Activated CD4-positive, alpha-beta T cell treated with anti-CD3 and anti-CD28 coated beads, Interleukin-2, amount 50 U/mL, for 16 hours (primary cell): ENCODE data around the gene MAML3.

Experiments
- DNase-seq: peaks from one replicate; pipeline ENCODE4 v3.0.0-alpha.2; 2020

Gene MAML3

DNA sequence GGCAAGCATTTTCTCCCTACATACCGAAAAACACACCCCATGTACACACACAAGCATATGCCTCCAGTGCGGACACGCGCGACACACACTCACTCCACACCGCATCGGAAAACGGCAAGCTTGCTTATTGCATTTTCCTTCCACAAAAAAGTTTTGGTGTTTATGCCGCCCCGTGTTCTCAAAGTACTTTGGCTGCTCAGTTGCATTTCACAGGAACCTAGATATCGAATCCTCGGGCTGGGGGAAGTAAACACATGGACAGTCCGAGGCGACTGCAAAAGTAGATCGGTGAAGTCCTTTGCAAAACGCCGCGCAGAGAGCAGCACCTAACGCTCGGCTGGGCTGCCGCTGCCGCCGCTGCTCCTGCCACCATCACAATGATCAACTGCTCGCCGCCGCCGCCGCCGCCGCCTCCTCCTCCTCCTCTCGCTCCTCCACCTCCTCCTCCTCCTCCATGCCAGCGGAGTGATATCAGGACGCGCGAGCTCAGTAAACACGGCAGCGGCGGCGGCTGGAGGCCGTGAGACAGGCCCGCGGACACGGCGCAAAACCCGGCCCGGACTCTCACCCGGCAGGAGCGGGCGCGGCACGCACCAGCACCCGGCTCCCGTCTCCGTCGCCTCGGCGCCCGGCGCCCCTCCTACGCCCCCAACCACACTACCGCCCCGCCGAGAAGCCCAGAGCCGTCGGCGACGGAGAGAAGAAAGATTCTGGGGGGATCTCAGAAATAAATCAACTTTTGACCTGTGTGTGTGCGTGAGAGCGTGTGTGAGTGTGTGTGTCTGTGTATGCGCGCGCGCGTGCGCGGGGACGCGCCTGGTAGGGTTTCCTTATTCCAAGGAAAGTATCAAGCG is at the start of gene MAML3:
MAML3 (minus strand) TSS at position 467 of the 854 bp plus-strand sequence. CDS start 857 bp downstream, outside the sequence.
- peak; percentile 84 for DNase-seq

DNA sequence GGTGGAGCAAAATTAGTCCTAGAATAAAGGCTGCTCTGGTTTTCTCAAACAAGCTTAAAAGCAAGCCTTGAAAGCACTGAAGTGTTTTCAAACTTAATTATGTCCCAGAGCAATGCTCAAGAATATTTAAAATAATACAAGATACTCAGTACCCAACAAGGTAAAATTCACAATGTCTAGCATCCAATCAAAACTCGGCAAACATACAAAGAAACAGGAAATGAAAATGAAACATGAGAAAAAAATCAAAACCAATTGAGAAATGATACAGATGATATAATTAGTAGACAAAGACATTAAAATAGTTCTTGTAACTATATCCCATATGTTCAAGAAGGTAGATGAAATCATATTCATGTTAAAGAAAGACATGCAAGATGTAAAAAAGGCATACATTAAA is 45.0 kb upstream of the MAML3 start:
- DNase-seq: no peak

DNA sequence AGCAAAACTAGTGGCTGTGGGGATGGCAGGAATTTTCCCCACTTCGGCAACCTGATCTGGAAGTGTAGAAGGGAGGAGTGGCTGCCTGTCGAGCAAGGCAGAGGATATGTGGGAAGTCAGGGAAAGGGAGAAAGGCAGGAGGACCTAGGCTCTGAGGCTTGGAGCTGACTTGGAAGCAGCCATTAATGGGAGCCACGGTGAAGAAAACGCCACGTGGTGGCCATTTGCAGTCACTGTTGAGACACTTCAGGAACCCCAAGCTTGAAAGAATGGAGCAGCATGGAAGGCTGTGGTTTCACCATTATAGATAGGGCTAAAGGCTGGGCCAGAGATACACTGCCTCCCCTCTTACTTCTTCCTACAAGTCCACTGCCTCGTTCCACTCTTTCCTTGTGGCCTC is 41.8 kb upstream of the MAML3 start:
- no peak for DNase-seq

DNA sequence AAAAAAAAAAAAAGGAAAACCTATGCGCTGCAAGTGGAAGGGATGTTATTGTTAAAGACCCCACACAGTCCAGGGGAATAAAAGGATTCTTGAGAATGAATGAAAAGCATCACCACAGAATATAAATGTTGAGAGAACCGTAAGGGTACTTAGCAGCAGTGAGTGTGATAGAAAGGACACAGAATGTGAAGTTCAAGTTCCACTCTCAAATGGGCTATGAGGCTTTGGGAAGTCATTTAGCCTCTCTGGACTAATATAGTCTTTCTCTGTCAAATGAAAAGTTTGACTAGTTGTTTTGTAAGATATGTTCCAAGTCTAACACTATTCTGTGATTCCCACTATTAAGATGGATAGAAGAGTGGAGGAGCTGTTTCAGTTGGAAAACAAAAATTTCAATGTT is 35.8 kb upstream of the MAML3 start:
- DNase-seq: no peak

DNA sequence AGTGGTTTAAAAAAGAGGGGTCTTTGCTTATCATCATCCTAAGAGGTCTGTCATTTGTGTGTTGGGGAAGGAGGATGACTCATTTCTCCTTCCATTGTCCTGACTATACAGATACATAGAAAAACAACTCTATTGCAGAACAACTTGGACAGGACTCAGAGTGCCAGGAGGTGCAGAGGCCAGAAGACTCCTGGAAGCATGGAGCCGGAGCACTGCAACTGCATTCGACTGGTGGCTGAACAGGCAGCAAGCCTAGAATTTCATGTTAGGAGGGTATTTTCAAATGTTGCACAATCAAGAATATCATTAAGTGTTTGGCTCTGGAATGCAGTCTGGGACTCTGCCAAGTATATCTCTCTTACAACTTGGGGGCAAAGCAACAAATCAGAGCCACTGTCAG is 35.0 kb upstream of the MAML3 start:
- no peak for DNase-seq

DNA sequence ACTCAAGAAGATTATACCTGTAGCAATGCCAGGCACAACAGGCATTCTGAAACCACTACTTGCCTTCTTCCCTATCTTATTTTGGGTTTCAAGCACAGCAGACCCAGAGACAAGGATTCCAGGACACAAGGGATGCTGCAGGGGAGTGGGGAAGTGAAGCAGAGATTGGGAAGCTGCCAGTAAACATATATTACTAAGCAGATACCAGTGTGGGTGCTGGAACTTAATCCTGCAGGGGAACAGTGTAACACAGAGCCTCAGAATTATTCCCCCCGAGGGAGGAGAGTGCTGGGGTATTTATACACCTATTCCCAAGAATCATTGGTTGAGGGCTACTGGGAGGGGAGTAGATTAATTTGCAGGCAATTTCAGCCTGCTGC is 33.3 kb upstream of the MAML3 start:
- no peak for DNase-seq

DNA sequence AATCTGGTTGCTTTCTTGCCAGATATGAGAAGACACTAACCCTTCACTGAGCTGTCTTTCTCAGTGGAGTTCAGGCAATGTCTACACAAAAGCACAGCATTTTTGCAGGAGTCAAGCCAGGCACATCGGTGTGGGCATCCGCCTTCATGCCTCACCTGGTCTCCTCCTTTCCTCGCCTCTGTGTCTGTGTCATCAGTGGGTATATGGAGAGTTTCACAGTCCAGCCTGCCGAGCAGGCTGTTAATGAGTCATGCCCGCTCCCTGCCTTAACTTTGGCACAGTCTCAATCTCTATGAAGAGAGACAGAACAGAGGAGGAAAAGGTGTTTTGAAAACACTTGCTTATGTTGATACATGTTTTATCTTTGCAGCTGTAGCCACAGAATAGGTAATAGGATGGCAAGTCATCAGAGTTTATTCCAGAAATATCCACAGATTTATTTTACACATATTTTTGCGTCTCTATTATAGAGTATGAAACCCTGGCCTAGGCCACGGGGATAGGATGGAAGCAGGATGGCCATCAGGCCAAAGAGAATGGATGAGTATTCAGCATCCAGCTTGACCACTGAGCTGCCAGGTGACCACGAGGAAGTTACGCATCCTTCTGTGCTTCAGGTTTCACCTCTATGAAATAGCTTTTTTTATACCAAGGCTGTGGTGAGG is 32.8 kb upstream of the MAML3 start:
- no peak for DNase-seq

DNA sequence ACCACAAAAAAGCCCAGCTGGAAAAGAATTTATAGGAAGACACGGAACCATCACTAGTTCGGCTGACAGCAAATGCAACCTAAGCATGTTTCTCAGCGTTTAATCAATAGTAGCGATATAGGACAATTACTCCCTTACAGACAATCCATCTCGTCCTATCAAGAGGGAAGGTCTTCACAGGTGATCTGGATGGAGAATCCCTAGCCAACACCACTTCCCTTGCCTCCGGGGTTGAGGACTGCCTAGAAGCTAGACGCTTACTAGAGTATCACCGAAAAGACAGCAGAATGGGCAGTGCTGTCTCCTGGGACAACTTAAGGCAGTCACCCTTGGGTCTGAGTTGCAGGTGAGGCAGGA is 32.1 kb upstream of the MAML3 start:
- DNase-seq: no peak

DNA sequence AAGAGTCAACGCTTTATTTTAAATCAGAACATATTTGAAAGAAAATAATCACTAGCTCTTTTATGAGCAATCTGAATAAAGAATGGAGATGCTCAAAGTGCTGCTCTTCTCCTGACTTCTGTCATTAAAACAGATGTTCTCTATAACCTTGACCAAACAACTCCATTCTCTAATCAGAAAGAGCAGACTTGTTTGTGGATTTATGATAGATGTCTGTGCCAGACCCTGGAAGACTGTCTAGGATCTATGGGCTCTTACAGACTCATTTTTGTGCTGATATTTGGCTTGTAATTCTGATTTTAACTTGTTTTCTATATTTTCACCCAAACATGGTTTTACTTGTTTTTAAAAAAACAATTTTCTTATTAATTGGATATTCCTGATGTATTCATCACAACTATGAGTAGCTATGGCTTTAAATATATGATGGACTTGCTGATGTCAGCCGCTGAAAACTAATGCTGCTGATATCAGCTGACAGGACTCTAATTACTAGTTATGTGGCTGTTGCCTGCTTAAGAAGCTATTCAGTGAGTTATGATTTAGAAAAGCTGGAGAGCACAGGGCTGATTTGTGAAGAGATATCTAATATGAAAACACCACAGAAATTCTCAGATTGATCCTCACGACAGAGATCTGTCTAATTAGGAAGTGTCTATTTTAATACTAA is 31.6 kb upstream of the MAML3 start:
- no peak for DNase-seq

DNA sequence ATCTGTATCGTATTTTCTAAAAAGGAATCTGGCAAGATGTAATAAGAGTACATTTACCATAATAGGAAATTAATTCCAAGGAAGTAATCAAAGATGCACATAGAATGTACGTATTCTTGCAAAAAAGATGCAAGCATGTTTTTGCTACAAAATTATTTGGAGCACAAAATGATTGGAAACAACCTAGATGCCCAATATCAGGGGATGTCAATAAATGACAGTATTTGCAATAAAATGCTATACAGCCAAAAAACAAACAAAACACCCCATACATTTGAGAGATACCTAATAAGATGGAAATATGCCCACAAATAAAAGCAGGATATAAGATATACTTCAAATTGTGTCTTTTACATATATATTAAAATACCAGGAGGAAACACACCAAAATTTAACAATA is 29.3 kb upstream of the MAML3 start:
- DNase-seq: no peak

DNA sequence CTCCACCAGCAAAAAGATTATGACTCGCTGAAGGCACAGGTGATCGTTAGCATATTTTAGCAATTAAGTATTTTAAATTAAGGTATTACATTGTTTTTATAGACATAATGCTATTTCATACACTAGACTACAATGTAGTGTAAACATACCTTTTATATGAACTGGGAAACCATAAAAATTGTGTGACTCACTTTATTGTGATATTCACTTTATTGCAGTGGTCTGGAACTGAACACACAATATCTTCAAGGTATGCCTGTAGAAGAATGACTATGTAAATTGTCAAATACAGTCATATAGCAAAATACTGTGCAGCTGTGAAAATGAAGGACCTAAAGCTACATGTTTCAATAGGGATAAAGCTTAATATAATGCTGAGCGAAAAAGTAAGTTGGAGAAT is 26.6 kb upstream of the MAML3 start:
- no peak for DNase-seq

DNA sequence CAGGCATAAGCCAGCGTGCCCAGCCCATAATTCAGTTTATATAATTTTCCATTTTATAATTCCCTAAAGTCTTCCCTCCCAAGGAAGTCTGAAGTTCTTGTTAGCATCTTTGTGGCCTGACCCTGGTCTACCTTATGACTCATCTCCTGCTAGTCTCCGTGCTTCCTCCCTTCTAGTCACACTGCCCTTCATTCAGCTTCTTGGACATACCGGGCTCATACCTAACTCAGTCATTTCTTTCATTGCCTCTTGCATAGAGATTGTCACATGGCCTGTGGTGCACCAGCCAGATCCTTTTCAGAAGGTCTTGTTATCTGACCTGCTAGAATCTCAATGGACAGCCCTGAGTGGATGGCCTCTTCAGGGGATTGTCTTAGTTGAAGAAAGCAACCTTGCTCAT is 22.8 kb upstream of the MAML3 start:
- no peak for DNase-seq

DNA sequence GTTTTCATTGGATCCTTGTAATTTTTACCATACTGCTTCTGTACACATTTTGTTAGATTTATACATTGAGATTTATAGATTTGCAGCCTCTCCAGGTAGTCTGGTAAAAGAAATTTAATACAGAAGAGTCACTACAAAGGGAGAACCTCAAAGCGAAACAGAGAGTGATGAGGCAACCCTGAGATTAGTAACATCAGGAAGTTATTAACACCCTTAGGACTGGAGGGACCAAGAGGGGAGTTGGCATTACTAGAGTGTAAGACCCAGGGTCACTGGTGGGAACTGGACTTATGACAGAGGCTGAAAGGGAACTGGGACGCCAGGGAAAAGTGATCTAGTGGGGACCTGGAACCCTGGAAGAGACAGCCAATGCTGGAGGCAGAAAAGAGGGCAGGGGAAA is 20.6 kb upstream of the MAML3 start:
- DNase-seq: no peak

DNA sequence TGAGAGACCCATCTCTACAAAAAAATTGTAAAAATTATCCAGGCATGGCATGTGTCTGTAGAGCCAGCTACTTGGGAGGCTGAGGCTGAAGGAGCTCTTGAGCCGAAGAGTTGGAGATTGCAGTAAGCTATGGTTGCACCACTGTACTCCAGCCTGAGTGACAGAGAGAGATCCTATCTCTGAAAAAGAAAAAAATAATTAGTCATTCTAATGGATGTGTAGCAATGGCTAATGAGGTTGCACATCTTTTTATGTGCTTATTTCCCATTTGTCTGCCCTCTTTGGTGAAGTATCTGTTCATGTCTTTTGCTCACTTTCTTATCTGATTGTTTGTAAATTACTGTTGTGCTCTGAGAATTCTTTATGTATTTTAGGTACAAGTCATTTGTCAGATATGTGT is 19.0 kb upstream of the MAML3 start:
- no peak for DNase-seq

DNA sequence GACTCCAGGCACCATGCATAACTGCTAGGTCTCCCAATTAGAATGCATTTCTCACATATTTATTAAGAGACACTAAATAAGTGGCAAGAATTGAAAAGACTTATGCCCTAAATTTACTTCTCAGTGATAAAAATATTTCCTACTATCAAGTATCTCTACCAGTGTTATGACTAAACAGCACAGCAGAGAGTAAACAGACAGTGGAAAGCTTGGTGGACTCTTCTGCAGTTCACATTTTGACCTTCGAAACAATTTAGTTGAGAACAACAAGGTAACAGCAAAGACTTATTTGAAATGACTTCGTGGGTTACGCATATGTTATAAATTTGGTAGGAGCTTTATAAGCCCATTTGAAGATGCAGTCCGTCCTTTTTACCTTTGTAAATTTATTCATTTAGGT is 16.3 kb upstream of the MAML3 start:
- no peak for DNase-seq

DNA sequence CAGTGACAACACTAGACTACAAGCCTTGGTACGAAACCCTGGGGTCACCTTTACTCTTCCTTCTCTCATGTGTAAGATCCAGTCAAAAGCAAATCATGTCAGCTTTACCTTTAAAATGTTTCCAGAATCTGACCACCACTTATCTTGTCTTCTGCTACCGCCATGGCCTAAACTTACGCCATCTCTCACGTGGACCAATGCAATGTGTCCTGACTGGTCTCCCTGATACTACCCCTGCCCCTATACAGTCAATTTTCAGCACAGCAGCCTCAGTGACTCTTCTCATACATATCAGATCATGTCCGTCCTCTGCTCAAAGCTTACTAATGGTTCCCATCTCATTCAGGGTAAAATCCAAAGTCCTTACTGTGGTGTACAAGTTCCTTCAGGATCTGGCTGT is 15.0 kb upstream of the MAML3 start:
- no peak for DNase-seq

DNA sequence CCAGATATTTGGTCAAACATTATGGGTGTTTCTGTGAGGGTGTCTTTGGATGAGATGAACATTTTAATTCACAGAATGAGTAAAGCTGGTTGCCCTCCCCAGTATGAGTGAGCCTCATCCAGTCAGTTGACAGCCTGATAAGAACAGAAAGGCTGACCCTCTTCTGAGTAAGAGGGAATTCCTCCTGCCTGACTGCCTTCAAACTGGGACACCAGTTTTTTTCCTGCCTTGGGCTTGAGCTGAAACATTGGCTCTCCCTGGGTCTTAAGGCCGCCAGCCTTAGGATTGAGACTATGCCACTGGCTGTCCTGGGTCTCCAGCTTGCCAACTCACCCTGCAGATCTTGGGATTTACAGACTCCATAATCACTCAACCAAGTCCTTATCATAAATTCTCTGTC is 14.5 kb upstream of the MAML3 start:
- DNase-seq: no peak

DNA sequence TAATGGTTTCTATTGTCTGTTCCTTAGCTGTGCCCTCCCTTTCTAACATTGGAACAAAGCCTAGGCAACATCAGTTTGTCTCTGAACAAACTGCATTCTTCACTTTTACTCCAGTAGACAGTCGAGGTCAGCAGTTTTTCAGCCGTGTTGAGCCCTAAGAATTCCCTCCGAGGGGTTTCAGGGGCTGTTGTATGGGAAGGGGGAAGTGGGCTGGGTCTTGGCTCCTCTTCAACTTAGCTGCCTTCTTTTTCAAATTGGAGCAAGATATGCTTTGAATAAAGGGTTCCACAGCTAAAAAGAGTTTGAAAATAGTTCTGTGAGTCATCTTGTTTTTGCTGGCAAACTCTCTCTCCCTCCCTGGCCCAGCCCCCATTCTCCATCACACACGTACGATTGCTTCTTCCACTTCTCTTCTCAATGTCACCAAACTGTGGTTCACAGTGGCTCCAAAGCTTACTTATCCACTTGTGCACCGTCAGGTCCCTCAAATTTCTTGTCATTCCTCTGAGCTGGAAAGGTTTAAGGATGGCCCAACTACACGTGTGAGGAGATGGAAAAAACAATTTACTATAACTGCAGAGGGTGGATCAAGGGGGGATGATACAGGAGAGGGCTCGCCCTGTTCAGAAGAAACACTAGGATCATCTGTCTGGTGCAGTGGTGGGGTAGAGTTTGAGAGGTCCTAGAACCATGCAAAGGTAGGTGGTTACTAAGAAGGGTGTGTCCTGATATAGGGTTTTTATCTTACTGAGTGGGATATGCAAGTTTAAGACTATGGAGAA is 9.2 kb upstream of the MAML3 start:
- no peak for DNase-seq

DNA sequence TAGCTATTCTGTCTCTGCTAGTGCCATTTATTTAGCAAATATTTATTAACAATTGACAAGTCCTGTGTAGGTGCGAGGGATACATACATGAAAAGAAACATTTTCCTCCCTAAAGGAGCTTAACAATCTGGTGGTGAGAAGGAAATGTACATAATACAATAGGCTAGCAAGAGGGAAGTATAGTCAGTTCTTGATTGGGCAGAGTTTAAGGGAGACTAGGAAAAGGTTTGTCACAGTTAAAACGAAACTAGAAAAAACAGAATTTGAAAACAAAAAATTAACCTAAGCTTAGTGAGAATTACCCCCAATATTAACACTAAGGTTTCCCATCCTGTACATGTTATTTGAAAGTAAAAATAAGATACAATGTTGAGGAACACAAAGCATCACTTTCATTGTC is 8.6 kb upstream of the MAML3 start:
- DNase-seq: no peak

DNA sequence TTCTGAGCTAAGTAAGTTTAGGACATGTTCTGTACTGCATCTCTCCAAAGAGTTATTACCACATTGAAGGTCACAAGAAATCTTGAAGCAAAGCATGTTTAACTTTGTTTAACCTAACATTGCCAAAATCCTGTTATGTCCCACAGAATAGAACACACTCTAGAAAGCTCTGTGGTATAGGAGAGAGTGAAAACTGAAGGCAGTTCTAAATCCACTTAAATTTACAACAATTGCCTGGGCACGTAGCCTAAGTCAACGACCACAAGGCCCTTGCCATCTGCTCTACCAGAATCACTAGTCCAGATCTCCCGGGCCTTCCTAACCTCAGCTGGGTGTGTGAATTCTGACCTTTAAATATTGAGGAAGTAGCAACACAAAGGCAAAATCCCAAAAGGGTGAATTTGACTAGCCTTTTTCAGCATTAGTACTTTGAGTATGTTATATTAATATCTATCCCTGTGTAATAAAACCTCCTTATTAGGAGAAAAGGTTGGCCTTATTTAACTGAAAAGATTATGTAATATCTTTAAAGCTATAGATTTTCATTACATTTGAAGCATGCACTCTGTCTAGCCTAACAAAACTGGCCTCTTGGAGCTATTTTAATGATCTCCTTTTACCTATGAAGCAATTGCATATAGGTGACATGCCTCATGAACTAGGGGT is 4.5 kb upstream of the MAML3 start:
- no peak for DNase-seq

DNA sequence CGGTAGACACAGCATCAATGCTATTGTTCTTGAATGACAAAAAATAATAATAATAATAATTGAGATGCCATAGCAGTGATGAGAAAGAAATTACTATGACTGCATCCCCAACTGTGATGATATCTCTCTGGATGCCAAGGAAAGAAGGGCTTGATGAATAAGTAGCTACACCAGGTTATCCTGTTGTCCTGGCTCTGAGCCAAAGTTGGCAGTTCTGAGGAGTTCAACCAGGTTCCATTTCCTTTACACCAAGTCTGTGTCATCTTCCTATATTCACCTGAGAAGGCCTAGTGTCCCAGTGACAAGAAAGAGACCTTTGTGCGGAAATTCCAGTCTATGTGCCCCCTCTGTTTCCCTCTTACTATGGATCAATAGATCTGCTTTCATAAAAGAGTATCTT is 3.4 kb upstream of the MAML3 start:
- DNase-seq: no peak

DNA sequence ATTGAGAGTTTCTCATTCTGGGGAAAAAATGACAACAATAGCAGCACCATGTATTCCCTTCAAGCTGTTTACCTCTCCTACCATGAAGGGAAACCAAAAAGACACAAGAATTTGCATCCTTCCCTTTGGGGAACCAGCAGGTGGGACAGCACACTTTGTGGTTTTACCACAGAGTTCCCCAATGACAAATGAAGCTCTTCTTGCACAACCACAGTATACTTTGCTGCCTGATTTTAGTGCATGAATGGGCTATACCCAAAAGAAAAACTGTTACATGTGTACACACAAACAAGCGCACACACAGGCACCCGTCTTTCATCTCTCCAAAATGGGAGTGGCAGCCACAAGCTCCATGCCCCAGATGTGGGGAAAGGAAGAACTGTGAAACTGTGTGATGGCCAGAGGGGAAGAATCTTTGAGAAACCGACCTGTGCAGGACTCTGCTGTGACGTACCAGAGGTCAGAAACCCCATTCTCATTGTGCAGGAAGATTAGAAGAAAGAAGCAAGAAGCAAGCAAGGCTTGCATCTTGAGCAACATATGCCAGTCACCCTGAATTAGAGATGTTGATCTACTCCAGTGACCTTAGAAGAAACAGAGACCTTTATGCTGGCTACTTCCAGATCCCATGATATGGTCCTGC is 2.7 kb upstream of the MAML3 start:
- DNase-seq: peak; percentile 62

DNA sequence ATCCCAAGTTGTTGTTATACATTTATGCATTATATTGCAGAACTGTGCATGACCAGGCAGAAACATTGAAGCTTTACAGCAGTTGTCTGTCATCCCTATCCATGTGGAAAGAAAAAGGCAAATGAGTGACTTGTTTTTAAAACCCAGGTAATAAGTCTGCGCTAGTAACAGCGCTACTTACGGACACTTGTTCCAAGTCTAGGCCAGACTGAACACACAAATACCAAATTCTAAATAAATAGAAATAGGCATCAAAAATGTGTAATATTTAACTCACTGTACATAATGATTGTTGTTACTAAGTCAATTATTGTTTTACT is 548 bp upstream of the MAML3 start:
- no peak for DNase-seq
